ENCODE measurements around the gene POU6F2. TPM values are rescaled to one million over a fixed set of nuclear protein-coding genes. Genes with fewer than 3 reads are reported as not detected.

POU6F2 gene
- total and polyA plus RNA-seq, 2 of the 4 experiments (the other 2 are of a cell fraction), result not detected

GRCh38 chr7:39356172-39356925 lies 378.6 kb downstream of the POU6F2 start:
- Histone ChIP-seq H4K20me1 (ENCODE audit: insufficient read depth, low read length) (no peaks in the 10 kb centered on the region), H3K14ac (replicated peaks; ENCODE audit: low read depth, low read length) (no peak overlapping the region), H3K27me3 (ENCODE audit: control insufficient read depth, insufficient read depth, low read length) (no peaks in the 10 kb centered on the region), H3K9me3 (ENCODE audit: control insufficient read depth, insufficient read depth, low read length) (no peaks in the 10 kb centered on the region), H3K9me1 (ENCODE audit: insufficient read depth, low read length) (no peaks in the 10 kb centered on the region), H2AFZ (replicated peaks; ENCODE audit: low read length, poor library complexity) (peak overlapping the region; percentile 55), H2BK5ac (ENCODE audit: low read depth, low read length, poor library complexity, severe bottlenecking) (no peak overlapping the region), H3K4ac (ENCODE audit: low read depth, low read length) (no peak overlapping the region), H3K36me3 (ENCODE audit: control insufficient read depth, insufficient read depth, low read length) (no peaks in the 10 kb centered on the region), H3K4me3 (ENCODE audit: insufficient read depth, low read depth, low read length) (no peak overlapping the region), H3K18ac (ENCODE audit: low read depth, low read length) (no peak overlapping the region), H4K5ac (ENCODE audit: low read depth, low read length) (no peak overlapping the region), H2BK15ac (ENCODE audit: low read depth, low read length) (no peak overlapping the region), H3K4me1 (ENCODE audit: control insufficient read depth, insufficient read depth, low read length) (no peaks in the 10 kb centered on the region), H3K9ac (ENCODE audit: low read depth, low read length) (no peak overlapping the region), H4K91ac (ENCODE audit: insufficient read depth, low read depth, low read length) (no peak overlapping the region), H3K4me2 (ENCODE audit: low read depth, low read length) (no peak overlapping the region), H2BK120ac (ENCODE audit: low read depth, low read length) (no peak overlapping the region), H2AK5ac (ENCODE audit: low read depth, low read length) (no peak overlapping the region), H2BK20ac (ENCODE audit: low read depth, low read length) (no peak overlapping the region), H2AK9ac (replicated peaks; ENCODE audit: low read depth, low read length, poor library complexity) (no peak overlapping the region), H3K79me1 (ENCODE audit: low read depth in 1 of 2, low read length in 2 of 2) (no peaks in the 10 kb centered on the region), H4K8ac (ENCODE audit: low read depth in 2 of 2, low read length in 2 of 2) (no peak overlapping the region), H3K56ac (ENCODE audit: extremely low read depth, insufficient read depth, low read length) (no peak overlapping the region), H3K27ac (ENCODE audit: insufficient read depth, low read length) (no peak overlapping the region), H3K23ac (ENCODE audit: low read depth, low read length) (no peak overlapping the region)
- ATAC-seq (ENCODE audit: low read depth) (no peak), DNase-seq (no peak)
- intact Hi-C loops (cut with micrococcal nuclease), result no loop called here
- in situ Hi-C loops (cut with MboI; ENCODE audit: low sequenced_read_pairs), result no loop called here
- dilution Hi-C loops (cut with HindIII; ENCODE audit: low sequenced_read_pairs, unreplicated experiment), result no loop called here
- POLR2A ChIA-PET (ENCODE audit: unreplicated experiment), result no interaction called here
- BruUV-seq (replicated peaks), result no TSS peak
- TF ChIP-seq CHD1 (IDR thresholded peaks at IDR 0.05; ENCODE audit: low read depth, low read length) (no peak), RFX5 (IDR thresholded peaks at IDR 0.05; ENCODE audit: low read depth, low read length) (no peak), POLR2A (IDR thresholded peaks at IDR 0.05; ENCODE audit: low read depth, low read length) (no peak)
- TF ChIP-seq, protein P1, sequence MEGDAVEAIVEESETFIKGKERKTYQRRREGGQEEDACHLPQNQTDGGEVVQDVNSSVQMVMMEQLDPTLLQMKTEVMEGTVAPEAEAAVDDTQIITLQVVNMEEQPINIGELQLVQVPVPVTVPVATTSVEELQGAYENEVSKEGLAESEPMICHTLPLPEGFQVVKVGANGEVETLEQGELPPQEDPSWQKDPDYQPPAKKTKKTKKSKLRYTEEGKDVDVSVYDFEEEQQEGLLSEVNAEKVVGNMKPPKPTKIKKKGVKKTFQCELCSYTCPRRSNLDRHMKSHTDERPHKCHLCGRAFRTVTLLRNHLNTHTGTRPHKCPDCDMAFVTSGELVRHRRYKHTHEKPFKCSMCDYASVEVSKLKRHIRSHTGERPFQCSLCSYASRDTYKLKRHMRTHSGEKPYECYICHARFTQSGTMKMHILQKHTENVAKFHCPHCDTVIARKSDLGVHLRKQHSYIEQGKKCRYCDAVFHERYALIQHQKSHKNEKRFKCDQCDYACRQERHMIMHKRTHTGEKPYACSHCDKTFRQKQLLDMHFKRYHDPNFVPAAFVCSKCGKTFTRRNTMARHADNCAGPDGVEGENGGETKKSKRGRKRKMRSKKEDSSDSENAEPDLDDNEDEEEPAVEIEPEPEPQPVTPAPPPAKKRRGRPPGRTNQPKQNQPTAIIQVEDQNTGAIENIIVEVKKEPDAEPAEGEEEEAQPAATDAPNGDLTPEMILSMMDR (conservative IDR thresholded peaks at IDR 0.05; ENCODE audit: low read depth, low read length), result no peak
- TF ChIP-seq, protein P2, sequence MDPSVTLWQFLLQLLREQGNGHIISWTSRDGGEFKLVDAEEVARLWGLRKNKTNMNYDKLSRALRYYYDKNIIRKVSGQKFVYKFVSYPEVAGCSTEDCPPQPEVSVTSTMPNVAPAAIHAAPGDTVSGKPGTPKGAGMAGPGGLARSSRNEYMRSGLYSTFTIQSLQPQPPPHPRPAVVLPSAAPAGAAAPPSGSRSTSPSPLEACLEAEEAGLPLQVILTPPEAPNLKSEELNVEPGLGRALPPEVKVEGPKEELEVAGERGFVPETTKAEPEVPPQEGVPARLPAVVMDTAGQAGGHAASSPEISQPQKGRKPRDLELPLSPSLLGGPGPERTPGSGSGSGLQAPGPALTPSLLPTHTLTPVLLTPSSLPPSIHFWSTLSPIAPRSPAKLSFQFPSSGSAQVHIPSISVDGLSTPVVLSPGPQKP (IDR thresholded peaks at IDR 0.05; ENCODE audit: borderline replicate concordance, low read depth, low read length), result no peak
- CTCF ChIA-PET, result no interaction called here
- no CpG with 5 or more reads among the region's 7 CpGs for WGBS, 2 experiments (ENCODE audit: extremely low coverage in 2 of 2, insufficient read length in 1 of 2)

Measured in IMR-90 (cell line).